K562 (cell line): ENCODE data around the gene PAQR7. TPM values are rescaled to one million over a fixed set of nuclear protein-coding genes. Genes with fewer than 3 reads are reported as not detected.

ENCODE experiments used
- ATF1 ChIP-seq, 2 experiments: fragments of 450-650 bp in 1 of 2; IDR thresholded peaks; 2 replicates each; pipeline ENCODE4 v1.6.1; 2016; ENCODE audit warnings: missing compliant biosample characterization in 1 of 2, missing genetic modification characterization in 1 of 2
- CEBPZ ChIP-seq: fragments of 150-350 bp; IDR thresholded peaks from 2 replicates; pipeline ENCODE4 v1.6.1; 2014; ENCODE audit warnings: low read depth, mild to moderate bottlenecking, low read length, borderline replicate concordance
- CLOCK ChIP-seq: fragments of 250-450 bp; sonication (Bioruptor Pico); IDR thresholded peaks from 2 replicates; pipeline ENCODE4 v1.4.0; 2020; ENCODE audit warnings: mild to moderate bottlenecking, moderate library complexity, borderline replicate concordance
- E2F4 ChIP-seq: sonication (generic); formaldehyde crosslinking; IDR thresholded peaks from 2 replicates; pipeline ENCODE4 v1.8.0; 2022; ENCODE audit warnings: mild to moderate bottlenecking, low read depth, missing genetic modification reagents
- ELK3 ChIP-seq: fragments of 450-650 bp; formaldehyde crosslinking; IDR thresholded peaks from 2 replicates; pipeline ENCODE4 v1.4.0; 2020; ENCODE audit warnings: mild to moderate bottlenecking
- FOXA3 ChIP-seq, 2 experiments: fragments of 450-650 bp in 1 of 2; sonication (generic) in 1 of 2; formaldehyde crosslinking; IDR thresholded peaks in 1 of 2; conservative IDR thresholded peaks in 1 of 2; 2 replicates each; pipeline versions ENCODE4 v1.4.0 to v1.8.0; 2020 to 2022; ENCODE audit warnings: mild to moderate bottlenecking in 2 of 2, missing genetic modification reagents in 1 of 2
- MAFG ChIP-seq: fragments of 450-650 bp; conservative IDR thresholded peaks from 2 replicates; pipeline ENCODE4 v1.6.1; 2016; ENCODE audit warnings: missing genetic modification characterization, missing compliant biosample characterization
- MLLT1 ChIP-seq, 2 experiments: fragments of 450-650 bp; IDR thresholded peaks; 2 replicates each; pipeline ENCODE4 v1.6.1; 2016
- PHTF2 ChIP-seq: fragments of 250-450 bp; sonication (Bioruptor Pico); IDR thresholded peaks from 2 replicates; pipeline ENCODE4 v1.5.0; 2021; ENCODE audit warnings: mild to moderate bottlenecking
- TSHZ1 ChIP-seq: fragments of 250-450 bp; sonication (Bioruptor Pico); IDR thresholded peaks from 2 replicates; pipeline ENCODE4 v1.4.0; 2020; ENCODE audit warnings: mild to moderate bottlenecking, moderate library complexity
- ZNF282 ChIP-seq: sonication (generic); formaldehyde crosslinking; IDR thresholded peaks from 2 replicates; pipeline ENCODE4 v1.8.1; 2023; ENCODE audit warnings: missing genetic modification reagents
- polyA plus RNA-seq, 8 experiments: library from polyadenylated mRNA; depleted of rRNA in 4 of 8; stranded (reverse) in 5 of 8; unstranded in 3 of 8; fragments of >200 nt; fragmentation: Nextera tagmentation in 2 of 8; fragmentation: Illumina TruSeq in 1 of 8; extraction: Ambion mirVana in 2 of 8; extraction: Trizol in 1 of 8; gene quantifications; 2 replicates each; pipeline versions ENCODE4 v1.2.1 to v1.2.3, GENCODE V29; 2011 to 2014; ENCODE audit warnings: inconsistent platforms in 1 of 8, missing spikeins in 1 of 8
- total RNA-seq, 7 experiments: library from RNA; depleted of rRNA in 6 of 7; stranded (reverse); fragments of >200 nt in 6 of 7; fragmentation: Illumina TruSeq in 2 of 7; extraction: Trizol in 2 of 7; gene quantifications; 2 replicates each; pipeline versions ENCODE4 v1.2.1 to v1.2.3, GENCODE V29; 2011 to 2021; ENCODE audit warnings: low replicate concordance in 1 of 7

PAQR7 gene
- total and polyA plus RNA-seq, 9 of the 15 experiments (the other 6 are each of a cell fraction or from before 2014, with no cell fraction given): 1.1 to 5.2 (median 2.6) TPM

- TF ChIP-seq CEBPZ: no peak
- peak in 1 of 2 experiments; percentile 52; a peak in 1 of 4 replicates for TF ChIP-seq FOXA3 (CRISPR knock-in tag; conservative IDR thresholded peaks at IDR 0.05 in 1 of 2, IDR thresholded peaks at IDR 0.05 in 1 of 2)
- no peak for TF ChIP-seq MAFG (tag)
- TF ChIP-seq MLLT1 (IDR thresholded peaks at IDR 0.05): no peak
- no peak for TF ChIP-seq CLOCK (CRISPR knock-in tag)
- TF ChIP-seq E2F4 (CRISPR knock-in tag): no peak
- TF ChIP-seq PHTF2 (CRISPR knock-in tag): no peak
- peak; percentile 49; the same call in 1 of the 2 replicates for TF ChIP-seq TSHZ1 (CRISPR knock-in tag)
- TF ChIP-seq ATF1 (CRISPR knock-in tag; IDR thresholded peaks at IDR 0.05): no peak
- TF ChIP-seq ATF1 (tag; IDR thresholded peaks at IDR 0.05): 0 out of 2 replicates have a peak, but pooled peaks have one; percentile 9
- TF ChIP-seq ZNF282 (CRISPR knock-in tag): no peak
- TF ChIP-seq ELK3: no peak
These were observed 566 bp upstream of the PAQR7 start (continued) for GRCh38 chr1:25875856-25876692.
